Activated CD8-positive, alpha-beta T cell treated with anti-CD3 and anti-CD28 coated beads for 36 hours (primary cell): ENCODE results near the gene DGKB. TPM values are rescaled to one million over a fixed set of nuclear protein-coding genes. Genes with fewer than 3 reads are reported as not detected.

Experiments
- ATAC-seq: fragments of 200-7000 bp; cut with Tn5 transposase; one replicate; pipeline ENCODE4 v1.10.0; 2021; ENCODE audit warnings: mild to moderate bottlenecking, moderate library complexity
- CTCF ChIA-PET: fragments of 350-600 bp; sonication (Branson Sonifier 250); formaldehyde crosslinking; loops from one replicate; lab custom pipeline; 2021; ENCODE audit warnings: antibody characterized with exemption; lab: Charles Lee
- POLR2A ChIA-PET: fragments of 350-600 bp; sonication (Branson Sonifier 250); formaldehyde crosslinking; loops from one replicate; lab custom pipeline; 2021; ENCODE audit warnings: antibody characterized with exemption; lab: Charles Lee
- DNase-seq: peaks from one replicate; pipeline ENCODE4 v3.0.0-alpha.2; 2020
- H3K27ac Mint-ChIP-seq: one replicate; pipeline ENCODE4 v1.8.0; 2021; ENCODE audit warnings: mild to moderate bottlenecking, mixed read lengths
- H3K27me3 Mint-ChIP-seq: one replicate; pipeline ENCODE4 v1.8.0; 2021; ENCODE audit warnings: mixed read lengths
- H3K36me3 Mint-ChIP-seq: one replicate; pipeline ENCODE4 v1.8.0; 2021; ENCODE audit warnings: low read depth, mixed read lengths
- H3K4me1 Mint-ChIP-seq: one replicate; pipeline ENCODE4 v1.8.0; 2021; ENCODE audit warnings: low read depth, mixed read lengths
- H3K4me3 Mint-ChIP-seq: one replicate; pipeline ENCODE4 v1.8.0; 2021; ENCODE audit warnings: mild to moderate bottlenecking, moderate library complexity, mixed read lengths
- H3K9me3 Mint-ChIP-seq: one replicate; pipeline ENCODE4 v1.8.0; 2021; ENCODE audit warnings: mixed read lengths
- intact Hi-C: fragments of 100-400 bp; cut with micrococcal nuclease; formaldehyde crosslinking; loops from one replicate; pipeline ENCODE4 v1.10.0; 2022
- total RNA-seq, 2 experiments: library from RNA; stranded (reverse); gene quantifications; one replicate each; pipeline ENCODE4 v1.2.3, GENCODE V29; 2021
- TF ChIP-seq, protein P1 (sequence below): fragments of 200-600 bp; IDR thresholded peaks from one replicate; pipeline ENCODE4 v1.8.0; 2022; ENCODE audit warnings: antibody characterized with exemption, mild to moderate bottlenecking

The DGKB gene
- total RNA-seq, 2 experiments from 2014 or later: not detected

- POLR2A ChIA-PET: no interaction called here
- CTCF ChIA-PET: no interaction called here
These were observed 776.6 kb downstream of the DGKB start for GRCh38 chr7:14125998-14126397.

DNA sequence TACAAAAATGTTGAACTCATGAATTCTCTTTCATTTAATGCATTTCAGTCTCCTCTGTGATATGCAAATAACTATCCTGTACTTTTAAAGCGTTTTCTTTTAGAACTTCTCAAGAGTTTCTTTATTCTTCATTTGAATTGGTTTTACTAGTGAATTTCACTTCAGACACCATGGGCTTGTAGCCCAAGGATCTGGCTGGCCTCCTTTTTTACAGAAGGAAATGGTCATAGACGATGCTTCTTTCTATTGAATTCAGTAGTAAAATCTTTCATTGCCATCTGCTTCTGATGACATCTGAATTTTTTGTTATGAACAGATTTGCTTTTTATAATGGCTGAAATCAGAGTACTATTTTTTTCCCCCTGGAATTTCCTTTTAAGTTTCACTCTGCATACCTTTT lies 777.8 kb downstream of the DGKB start:
- no peaks in the 10 kb centered on the region for H3K27me3 Mint-ChIP-seq
- ChIA-PET POLR2A (no interaction called here), CTCF (no interaction called here)
- H3K9me3 Mint-ChIP-seq: no peaks in the 10 kb centered on the region
- no peak for DNase-seq
- no peaks in the 10 kb centered on the region for H3K36me3 Mint-ChIP-seq
- intact Hi-C loops: no loop called here
- TF ChIP-seq, protein P1, sequence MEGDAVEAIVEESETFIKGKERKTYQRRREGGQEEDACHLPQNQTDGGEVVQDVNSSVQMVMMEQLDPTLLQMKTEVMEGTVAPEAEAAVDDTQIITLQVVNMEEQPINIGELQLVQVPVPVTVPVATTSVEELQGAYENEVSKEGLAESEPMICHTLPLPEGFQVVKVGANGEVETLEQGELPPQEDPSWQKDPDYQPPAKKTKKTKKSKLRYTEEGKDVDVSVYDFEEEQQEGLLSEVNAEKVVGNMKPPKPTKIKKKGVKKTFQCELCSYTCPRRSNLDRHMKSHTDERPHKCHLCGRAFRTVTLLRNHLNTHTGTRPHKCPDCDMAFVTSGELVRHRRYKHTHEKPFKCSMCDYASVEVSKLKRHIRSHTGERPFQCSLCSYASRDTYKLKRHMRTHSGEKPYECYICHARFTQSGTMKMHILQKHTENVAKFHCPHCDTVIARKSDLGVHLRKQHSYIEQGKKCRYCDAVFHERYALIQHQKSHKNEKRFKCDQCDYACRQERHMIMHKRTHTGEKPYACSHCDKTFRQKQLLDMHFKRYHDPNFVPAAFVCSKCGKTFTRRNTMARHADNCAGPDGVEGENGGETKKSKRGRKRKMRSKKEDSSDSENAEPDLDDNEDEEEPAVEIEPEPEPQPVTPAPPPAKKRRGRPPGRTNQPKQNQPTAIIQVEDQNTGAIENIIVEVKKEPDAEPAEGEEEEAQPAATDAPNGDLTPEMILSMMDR: no peak
- no peak overlapping the region for H3K27ac Mint-ChIP-seq
- no peak for ATAC-seq
- no peaks in the 10 kb centered on the region for H3K4me1 Mint-ChIP-seq
- no peak overlapping the region for H3K4me3 Mint-ChIP-seq

More at GRCh38 chr7:14125998-14126397, 776.6 kb downstream of the DGKB start:
- TF ChIP-seq, protein P1: no peak
- H3K27me3 Mint-ChIP-seq: no peaks in the 10 kb centered on the region
- no peak overlapping the region for H3K4me3 Mint-ChIP-seq
- no peaks in the 10 kb centered on the region for H3K36me3 Mint-ChIP-seq
- H3K4me1 Mint-ChIP-seq: no peaks in the 10 kb centered on the region
- intact Hi-C loops: no loop called here
- H3K27ac Mint-ChIP-seq: no peak overlapping the region
- no peak for ATAC-seq
- DNase-seq: no peak
- no peaks in the 10 kb centered on the region for H3K9me3 Mint-ChIP-seq

DNA sequence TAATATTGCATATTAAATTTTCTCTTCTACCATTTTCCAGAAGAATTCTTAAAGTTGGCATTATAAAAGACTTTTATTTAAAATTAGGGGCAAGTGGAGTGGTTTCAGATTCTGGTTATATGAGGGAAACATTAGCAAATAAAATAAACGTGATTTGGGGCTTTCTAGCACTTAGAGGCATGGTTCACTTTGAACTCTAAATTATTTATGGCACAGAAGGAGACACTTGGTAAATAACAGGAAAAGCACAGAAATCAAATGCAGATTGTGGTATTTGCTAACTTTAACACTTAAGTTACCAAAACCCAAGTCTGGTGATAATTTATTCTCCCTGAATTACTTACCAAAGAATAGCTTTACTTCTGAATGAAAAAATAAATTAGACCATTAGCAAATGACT lies 778.6 kb downstream of the DGKB start:
- TF ChIP-seq, protein P1: no peak
- ATAC-seq (no peak), DNase-seq (no peak)
- Mint-ChIP-seq H3K27me3 (no peaks in the 10 kb centered on the region), H3K36me3 (no peaks in the 10 kb centered on the region), H3K4me3 (no peak overlapping the region), H3K4me1 (no peaks in the 10 kb centered on the region), H3K27ac (no peak overlapping the region), H3K9me3 (no peaks in the 10 kb centered on the region)
- ChIA-PET POLR2A (no interaction called here), CTCF (no interaction called here)
- intact Hi-C loops: no loop called here

DNA sequence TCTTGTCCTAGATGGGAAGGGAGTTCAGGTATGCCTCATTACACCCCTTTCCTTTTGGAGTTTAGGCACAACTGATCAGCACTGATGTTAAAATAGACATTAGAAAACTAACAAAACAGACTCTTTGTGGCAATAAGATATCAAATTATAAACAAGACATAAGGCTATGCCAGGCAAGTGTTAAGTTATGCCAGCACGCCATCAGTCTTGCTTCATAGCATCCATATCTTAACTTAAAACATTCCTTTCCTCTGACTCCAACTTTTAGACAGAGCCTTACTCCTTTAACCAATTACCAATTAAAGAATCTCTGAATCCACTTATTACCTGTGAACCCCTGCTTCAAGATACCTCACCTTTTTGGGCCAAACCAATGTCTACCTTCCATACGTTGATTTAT lies 786.9 kb downstream of the DGKB start:
- ATAC-seq (no peak), DNase-seq (no peak)
- Mint-ChIP-seq H3K36me3 (no peaks in the 10 kb centered on the region), H3K4me3 (no peak overlapping the region), H3K27me3 (no peaks in the 10 kb centered on the region), H3K9me3 (peaks cover 2% of the 10 kb centered on the region), H3K4me1 (no peaks in the 10 kb centered on the region), H3K27ac (no peak overlapping the region)
- CTCF ChIA-PET: no interaction called here
- intact Hi-C loops: no loop called here
- TF ChIP-seq, protein P1: no peak
- POLR2A ChIA-PET: no interaction called here

GRCh38 chr7:14104861-14105260 lies 797.7 kb downstream of the DGKB start:
- Mint-ChIP-seq H3K9me3 (no peaks in the 10 kb centered on the region), H3K36me3 (no peaks in the 10 kb centered on the region), H3K27ac (no peak overlapping the region), H3K4me3 (no peak overlapping the region), H3K4me1 (no peaks in the 10 kb centered on the region), H3K27me3 (no peaks in the 10 kb centered on the region)
- TF ChIP-seq, protein P1: no peak
- ChIA-PET POLR2A (no interaction called here), CTCF (no interaction called here)
- DNase-seq: no peak
- ATAC-seq: no peak
- intact Hi-C loops: no loop called here
